HepG2 (cell line): ENCODE results near the gene GNG3. TPM values are rescaled to one million over a fixed set of nuclear protein-coding genes. Genes with fewer than 3 reads are reported as not detected.

Experiments used
- ATAC-seq: fragments of 200-7000 bp; cut with Tn5 transposase; 3 replicates; pipeline ENCODE4 v1.9.1; 2020; ENCODE audit warnings: mild to moderate bottlenecking, moderate library complexity
- BruUV-seq: library from RNA; stranded (reverse); fragments of 400-500 nt; replicated peaks from 2 replicates; lab custom pipeline; 2021; lab: Mats Ljungman, UMichigan
- CTCF ChIA-PET: fragments of 300-600 bp; formaldehyde crosslinking; extraction: SDS; loops from one replicate; lab custom pipeline; 2021; ENCODE audit warnings: low total read pairs, inconsistent platforms, low intra/inter-chr PET ratio; lab: Yijun Ruan, JAX
- POLR2A ChIA-PET: fragments of 350-600 bp; sonication (Branson Sonifier 250); formaldehyde crosslinking; loops from one replicate; lab custom pipeline; 2020; ENCODE audit warnings: antibody characterized with exemption, inconsistent platforms; lab: Yijun Ruan, JAX
- DNase-seq: peaks from one replicate; pipeline ENCODE4 v3.0.0-alpha.2; 2015; ENCODE audit warnings: low spot score
- FAIRE-seq: peaks from 3 replicates; lab custom pipeline; 2011; peaks lifted over from hg19 to GRCh38; lab: Jason Lieb, UNC
- H2AFZ ChIP-seq: one replicate; pipeline ENCODE4 v1.6.1; 2011; ENCODE audit warnings: low read length, inconsistent platforms
- H3K27ac ChIP-seq: fragments of 300-600 bp; 3 replicates; pipeline ENCODE4 v1.8.0; 2011; ENCODE audit warnings: mixed run types, mild to moderate bottlenecking, mixed read lengths, low read length, inconsistent platforms; ENCODE audit not compliant: insufficient read depth; ENCODE audit errors: extremely low read length
- H3K27me3 ChIP-seq, 2 experiments: fragments of 200-600 bp in 1 of 2; 2 replicates in 1 of 2; 3 replicates in 1 of 2; pipeline versions ENCODE4 v1.6.0 to v1.8.0; 2011; ENCODE audit warnings: low read length in 2 of 2, mild to moderate bottlenecking in 2 of 2, moderate library complexity in 2 of 2, inconsistent platforms in 1 of 2; ENCODE audit not compliant: insufficient read depth in 2 of 2, control insufficient read depth in 1 of 2
- H3K36me3 ChIP-seq, 2 experiments: fragments of 200-600 bp in 1 of 2; replicated peaks in 1 of 2; 2 replicates in 1 of 2; 3 replicates in 1 of 2; pipeline versions ENCODE4 v1.5.1 to v1.8.0; 2011; ENCODE audit warnings: low read length in 2 of 2, inconsistent platforms in 1 of 2; ENCODE audit not compliant: insufficient read depth in 2 of 2, control insufficient read depth in 1 of 2
- H3K4me1 ChIP-seq: 2 replicates; pipeline ENCODE4 v1.5.1; 2012; ENCODE audit warnings: low read length, inconsistent platforms; ENCODE audit not compliant: insufficient read depth
- H3K4me2 ChIP-seq: 2 replicates; pipeline ENCODE4 v1.6.0; 2011; ENCODE audit warnings: low read depth, low read length, inconsistent platforms
- H3K4me3 ChIP-seq, 3 experiments: fragments of 200-600 bp in 1 of 3; sonication (generic), shearing (Covaris generic) in 1 of 3; replicated peaks in 1 of 3; 2 replicates each; pipeline ENCODE4 v1.5.1; 2011 to 2016; ENCODE audit warnings: low read length in 3 of 3, inconsistent platforms in 2 of 3, low read depth in 2 of 3, mild to moderate bottlenecking in 2 of 3, control low read depth in 1 of 3, mixed read lengths in 1 of 3; ENCODE audit not compliant: insufficient read depth in 1 of 3
- H3K79me2 ChIP-seq: one replicate; pipeline ENCODE4 v1.6.1; 2011; ENCODE audit warnings: low read length, inconsistent platforms; ENCODE audit not compliant: insufficient read depth
- H3K9ac ChIP-seq: 2 replicates; pipeline ENCODE4 v1.6.0; 2011; ENCODE audit warnings: mild to moderate bottlenecking, low read depth, low read length, inconsistent platforms; ENCODE audit not compliant: insufficient read depth
- H3K9me3 ChIP-seq: 2 replicates; pipeline ENCODE4 v1.5.1; 2012; ENCODE audit warnings: mild to moderate bottlenecking, low read length
- H4K20me1 ChIP-seq: 2 replicates; pipeline ENCODE4 v1.6.0; 2011; ENCODE audit warnings: inconsistent platforms, mild to moderate bottlenecking, low read length, moderate library complexity; ENCODE audit not compliant: insufficient read depth
- AKAP8 ChIP-seq: sonication (generic); formaldehyde crosslinking; IDR thresholded peaks from 2 replicates; pipeline ENCODE4 v1.5.1; 2020; ENCODE audit warnings: mild to moderate bottlenecking, missing genetic modification reagents
- ELF4 ChIP-seq: sonication (generic); formaldehyde crosslinking; IDR thresholded peaks from 2 replicates; pipeline ENCODE4 v1.5.0; 2020; ENCODE audit warnings: missing genetic modification reagents, mild to moderate bottlenecking, moderate library complexity, borderline replicate concordance
- HOXD1 ChIP-seq: sonication (generic); formaldehyde crosslinking; IDR thresholded peaks from 2 replicates; pipeline ENCODE4 v1.5.0; 2020; ENCODE audit warnings: missing genetic modification reagents
- IKZF4 ChIP-seq: sonication (generic); formaldehyde crosslinking; IDR thresholded peaks from 2 replicates; pipeline ENCODE4 v1.5.1; 2020; ENCODE audit warnings: borderline replicate concordance, mild to moderate bottlenecking, low read depth, missing genetic modification reagents; ENCODE audit errors: not compliant biosample characterization
- KLF15 ChIP-seq: sonication (generic); formaldehyde crosslinking; IDR thresholded peaks from 2 replicates; pipeline ENCODE4 v1.8.1; 2023; ENCODE audit warnings: borderline replicate concordance, mild to moderate bottlenecking, inconsistent platforms, missing genetic modification reagents, mixed read lengths
- MBD4 ChIP-seq: IDR thresholded peaks from 2 replicates; pipeline ENCODE4 v1.6.1; 2012; ENCODE audit warnings: low read length, inconsistent platforms, borderline replicate concordance
- MLLT10 ChIP-seq: sonication (generic); formaldehyde crosslinking; IDR thresholded peaks from 2 replicates; pipeline ENCODE4 v1.4.0; 2020; ENCODE audit warnings: missing genetic modification reagents
- NRL ChIP-seq: sonication (generic); formaldehyde crosslinking; IDR thresholded peaks from 2 replicates; pipeline ENCODE4 v1.5.0; 2020; ENCODE audit warnings: missing genetic modification reagents, mild to moderate bottlenecking, moderate library complexity, borderline replicate concordance
- PHF8 ChIP-seq: sonication (generic); formaldehyde crosslinking; IDR thresholded peaks from 2 replicates; pipeline ENCODE4 v1.5.0; 2020; ENCODE audit warnings: missing genetic modification reagents
- PRPF4 ChIP-seq: fragments of 200-400 bp; formaldehyde crosslinking; IDR thresholded peaks from 2 replicates; pipeline ENCODE4 v1.6.1; 2016; ENCODE audit warnings: low read length, low read depth; ENCODE audit not compliant: poor library complexity, severe bottlenecking
- SIX4 ChIP-seq: sonication (generic); formaldehyde crosslinking; IDR thresholded peaks from 2 replicates; pipeline ENCODE4 v1.4.0; 2020; ENCODE audit warnings: missing genetic modification reagents
- ZNF33B ChIP-seq: sonication (generic); formaldehyde crosslinking; IDR thresholded peaks from 2 replicates; pipeline ENCODE4 v1.5.1; 2020; ENCODE audit warnings: mild to moderate bottlenecking, missing genetic modification reagents
- ZNF713 ChIP-seq: sonication (generic); formaldehyde crosslinking; IDR thresholded peaks from 2 replicates; pipeline ENCODE4 v1.4.0; 2020; ENCODE audit warnings: mild to moderate bottlenecking, missing genetic modification reagents
- ZNF879 ChIP-seq: sonication (generic); formaldehyde crosslinking; IDR thresholded peaks from 2 replicates; pipeline ENCODE4 v1.8.1; 2023; ENCODE audit warnings: missing genetic modification reagents
- whole genome bisulfite sequencing: methylation state at CpG from one replicate; pipeline ENCODE4 v1.1.6; 2017; ENCODE audit warnings: low lambda C conversion rate; 5-methylcytosine and 5-hydroxymethylcytosine counted together
- in situ Hi-C: cut with HindIII; loops from 2 replicates; pipeline ENCODE4 v1.10.0; 2017; ENCODE audit warnings: low pct_unique_long_range_greater_than_20kb; ENCODE audit not compliant: extremely low pct_ligation_motif_present
- intact Hi-C: fragments of 100-400 bp; cut with micrococcal nuclease; formaldehyde crosslinking; loops from one replicate; pipeline ENCODE4 v1.10.0; 2022; ENCODE audit not compliant: unreplicated experiment
- polyA plus RNA-seq, 8 experiments: library from polyadenylated mRNA; depleted of rRNA in 3 of 8; stranded (reverse) in 7 of 8; unstranded in 1 of 8; fragments of >200 nt; fragmentation: Illumina TruSeq in 4 of 8; extraction: Trizol in 4 of 8; gene quantifications; 2 replicates each; pipeline versions ENCODE4 v1.2.1 to v1.2.3, GENCODE V29; 2011 to 2016; ENCODE audit warnings: low read depth in 4 of 8, missing spikeins in 1 of 8, mixed read lengths in 1 of 8; ENCODE audit not compliant: insufficient read depth in 1 of 8
- total RNA-seq, 5 experiments: library from RNA; depleted of rRNA; stranded (reverse); fragments of >200 nt; fragmentation: Illumina TruSeq; extraction: Trizol; gene quantifications; 2 replicates each; pipeline ENCODE4 v1.2.3, GENCODE V29; 2016; ENCODE audit warnings: low read depth in 1 of 5
- TF ChIP-seq, protein P1 (sequence below): sonication (generic); formaldehyde crosslinking; IDR thresholded peaks from 2 replicates; pipeline ENCODE4 v1.4.0; 2020; ENCODE audit warnings: missing genetic modification reagents

Gene GNG3
- total and polyA plus RNA-seq, 2 of the 13 experiments (the other 11 are each of a cell fraction or from before 2014, with no cell fraction given) = not detected

DNA sequence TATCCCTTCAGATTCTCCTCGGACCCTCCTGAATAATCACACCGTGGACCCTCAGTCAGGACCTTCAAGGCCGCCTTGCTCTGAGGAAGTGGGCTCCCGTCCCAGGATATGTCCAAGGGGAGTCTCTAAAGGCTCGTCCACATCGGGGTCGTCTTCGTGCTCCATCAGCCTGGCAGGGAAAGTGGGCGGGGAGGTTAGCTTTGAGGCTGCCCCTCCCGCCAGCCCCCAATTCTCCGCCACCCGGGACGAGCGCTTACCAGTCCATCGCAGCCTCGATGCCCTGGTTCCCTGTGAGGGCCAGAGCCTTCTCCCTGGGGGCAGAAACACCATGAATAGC, 29.1 kb upstream of the GNG3 start:
- Histone ChIP-seq H3K9ac (peak overlapping the region; percentile 94), H3K27me3 (no peaks in the 10 kb centered on the region), H3K4me3 (peak overlapping the region; percentile 88 to 98 (median 94)), H3K4me1 (peaks cover 42% of the 10 kb centered on the region), H3K79me2 (peaks cover 8% of the 10 kb centered on the region), H3K36me3 (peaks cover 0 to 7% of the 10 kb centered on the region in 2 experiments; a peak in 1 of 5 replicates), H3K27ac (peak overlapping the region; percentile 86), H3K9me3 (no peaks in the 10 kb centered on the region), H3K4me2 (peak overlapping the region; percentile 98), H4K20me1 (no peaks in the 10 kb centered on the region), H2AFZ (no peak overlapping the region)
- WGBS = 9% methylated on average over 10 of the region's 16 CpGs
- CTCF ChIA-PET = no interaction called here
- FAIRE-seq (no peak), DNase-seq (no peak), ATAC-seq (no peak; the same call in 2 of the 3 replicates)
- intact Hi-C loops (no loop called here), in situ Hi-C loops (no loop called here)
- BruUV-seq = no TSS peak
- POLR2A ChIA-PET = interaction anchor here (1.1 to 3.6 kb wide), 5 partner anchors 8 to 87 kb away, joined by 3 to 54 read pairs (median 34); partner anchors contain the start of genes C11orf98, CSKMT, HNRNPUL2 and LBHD1
- TF ChIP-seq HOXD1 (CRISPR knock-in tag) (0 out of 2 replicates have a peak, but pooled peaks have one; percentile 20), IKZF4 (CRISPR knock-in tag) (no peak), KLF15 (CRISPR knock-in tag) (0 out of 2 replicates have a peak, but pooled peaks have one; percentile 44)

DNA sequence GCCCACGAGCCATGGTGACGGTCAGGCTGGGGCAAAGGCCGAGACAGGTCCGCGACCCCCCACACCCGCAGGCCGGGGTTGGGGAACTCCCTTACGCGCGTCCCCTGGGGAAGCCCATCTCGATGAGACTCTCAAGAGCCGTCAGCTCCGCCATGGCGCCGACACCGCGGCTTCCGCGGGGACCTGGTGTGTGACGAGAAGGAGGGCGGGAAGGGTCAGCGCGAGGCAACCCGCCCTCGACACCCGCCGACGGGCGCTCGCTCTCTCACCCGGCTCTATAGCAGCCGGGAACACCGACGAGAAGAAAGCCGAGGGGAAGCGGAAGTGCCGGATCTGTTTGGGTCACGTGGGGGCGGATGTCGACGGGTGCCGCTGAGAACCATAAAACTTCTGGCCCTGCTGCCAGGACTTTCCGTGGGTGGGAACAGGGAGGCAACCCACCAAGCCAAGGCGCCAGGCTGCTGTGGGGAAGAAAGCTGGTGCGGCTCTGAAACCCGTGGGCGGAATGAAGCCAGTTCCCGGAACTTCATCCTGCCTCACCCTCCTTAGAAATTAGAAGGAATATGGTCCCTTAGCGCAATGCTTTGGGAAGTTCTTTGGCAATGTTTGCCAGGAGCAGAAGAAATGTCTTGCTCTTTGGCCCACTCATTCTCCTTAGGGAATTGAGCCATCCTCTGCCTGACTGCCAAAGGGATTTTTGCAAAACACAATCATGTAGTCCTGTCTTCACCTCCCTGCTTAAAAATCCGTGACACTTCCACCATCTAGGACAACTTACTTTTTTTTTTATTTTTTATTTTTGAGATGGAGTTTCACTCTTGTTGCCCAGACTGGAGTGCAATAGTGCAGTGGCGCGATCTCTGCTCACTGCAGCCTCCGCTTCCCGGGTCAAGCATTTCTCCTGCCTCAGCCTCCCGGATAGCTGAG, 28.4 kb upstream of the GNG3 start, which contains the start of gene UBXN1:
TSS of gene UBXN1 (minus strand) at position 304 of the 927 bp plus-strand sequence. CDS start at position 154, 150 bp downstream.
- ChIA-PET POLR2A (interaction anchor here (1.1 to 3.6 kb wide), 7 partner anchors 9 to 177 kb away, joined by 3 to 54 read pairs (median 19); partner anchors contain the start of genes C11orf98, CSKMT, HNRNPUL2 and LBHD1), CTCF (no interaction called here)
- Histone ChIP-seq H3K4me2 (peak within 1 kb of the TSS; percentile 98), H4K20me1 (no peaks in the 10 kb centered on the region), H3K9me3 (no peaks in the 10 kb centered on the region), H3K27ac (peak within 1 kb of the TSS; percentile 86), H3K36me3 (peaks cover 0 to 7% of the 10 kb centered on the region in 2 experiments; a peak in 1 of 5 replicates), H2AFZ (peak within 1 kb of the TSS; percentile 91), H3K4me1 (peaks cover 37% of the 10 kb centered on the region), H3K27me3 (no peaks in the 10 kb centered on the region), H3K79me2 (peaks cover 8% of the 10 kb centered on the region), H3K9ac (peak within 1 kb of the TSS; percentile 94), H3K4me3 (peak within 1 kb of the TSS; percentile 88 to 98 (median 94))
- peak; percentile 79 for ATAC-seq
- in situ Hi-C loops (no loop called here), intact Hi-C loops (no loop called here)
- BruUV-seq = TSS peak; percentile 81
- DNase-seq = peak; percentile 79
- FAIRE-seq = peak; percentile 72
- WGBS = 19% methylated on average over 14 of the region's 55 CpGs
- TF ChIP-seq ZNF33B (CRISPR knock-in tag) = no peak
- no peak for TF ChIP-seq SIX4 (CRISPR knock-in tag)
- TF ChIP-seq NRL (CRISPR knock-in tag) = peak; percentile 57; the same call in 1 of the 2 replicates
- no peak for TF ChIP-seq ZNF879 (CRISPR knock-in tag)
- TF ChIP-seq PRPF4 = no peak
- no peak for TF ChIP-seq MLLT10 (CRISPR knock-in tag)
- no peak for TF ChIP-seq ZNF713 (CRISPR knock-in tag)
- no peak for TF ChIP-seq AKAP8 (CRISPR knock-in tag)
- TF ChIP-seq HOXD1 (CRISPR knock-in tag) = no peak
- TF ChIP-seq PHF8 (CRISPR knock-in tag) = peak; percentile 92
- no peak; the same call in 1 of the 2 replicates for TF ChIP-seq ELF4
- no peak for TF ChIP-seq MBD4
- TF ChIP-seq, protein P1, sequence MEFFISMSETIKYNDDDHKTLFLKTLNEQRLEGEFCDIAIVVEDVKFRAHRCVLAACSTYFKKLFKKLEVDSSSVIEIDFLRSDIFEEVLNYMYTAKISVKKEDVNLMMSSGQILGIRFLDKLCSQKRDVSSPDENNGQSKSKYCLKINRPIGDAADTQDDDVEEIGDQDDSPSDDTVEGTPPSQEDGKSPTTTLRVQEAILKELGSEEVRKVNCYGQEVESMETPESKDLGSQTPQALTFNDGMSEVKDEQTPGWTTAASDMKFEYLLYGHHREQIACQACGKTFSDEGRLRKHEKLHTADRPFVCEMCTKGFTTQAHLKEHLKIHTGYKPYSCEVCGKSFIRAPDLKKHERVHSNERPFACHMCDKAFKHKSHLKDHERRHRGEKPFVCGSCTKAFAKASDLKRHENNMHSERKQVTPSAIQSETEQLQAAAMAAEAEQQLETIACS = no peak
